Fibroblast of lung (primary cell): ENCODE data around the gene LTBP1.

Experiments used
- EZH2 ChIP-seq: IDR thresholded peaks from 2 replicates; pipeline ENCODE4 v1.5.1; 2012; ENCODE audit warnings: low read length, control low read depth, mild to moderate bottlenecking; ENCODE audit errors: missing control alignments
- TF ChIP-seq, protein P1 (sequence below), 2 donors: IDR thresholded peaks in 1 of 2; conservative IDR thresholded peaks in 1 of 2; 1 replicate in 1 of 2; 2 replicates in 1 of 2; pipeline ENCODE4 v1.5.1; 2011 to 2012; ENCODE audit warnings: low read length in 2 of 2, control low read depth in 1 of 2, inconsistent platforms in 1 of 2, low read depth in 1 of 2, mild to moderate bottlenecking in 1 of 2

DNA sequence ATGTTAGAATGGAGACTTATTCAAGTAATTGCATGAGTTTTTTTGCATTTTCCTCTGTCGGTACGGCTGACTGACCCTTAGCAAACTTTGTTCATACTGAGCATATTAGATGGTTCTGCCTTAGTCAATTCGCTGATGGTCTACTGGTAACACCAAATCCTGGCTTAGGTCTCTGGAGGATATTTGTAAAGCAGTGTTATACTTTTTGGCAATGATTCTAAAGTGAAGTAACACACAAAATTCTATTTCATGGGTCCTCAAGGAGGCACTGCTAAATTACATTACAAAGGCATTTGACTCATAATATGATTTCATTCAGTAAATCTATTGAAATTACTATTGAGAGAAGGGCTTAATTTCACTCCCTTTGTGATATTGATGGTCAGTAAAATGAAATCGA, 282.9 kb downstream of the LTBP1 start:
- TF ChIP-seq, protein P1, sequence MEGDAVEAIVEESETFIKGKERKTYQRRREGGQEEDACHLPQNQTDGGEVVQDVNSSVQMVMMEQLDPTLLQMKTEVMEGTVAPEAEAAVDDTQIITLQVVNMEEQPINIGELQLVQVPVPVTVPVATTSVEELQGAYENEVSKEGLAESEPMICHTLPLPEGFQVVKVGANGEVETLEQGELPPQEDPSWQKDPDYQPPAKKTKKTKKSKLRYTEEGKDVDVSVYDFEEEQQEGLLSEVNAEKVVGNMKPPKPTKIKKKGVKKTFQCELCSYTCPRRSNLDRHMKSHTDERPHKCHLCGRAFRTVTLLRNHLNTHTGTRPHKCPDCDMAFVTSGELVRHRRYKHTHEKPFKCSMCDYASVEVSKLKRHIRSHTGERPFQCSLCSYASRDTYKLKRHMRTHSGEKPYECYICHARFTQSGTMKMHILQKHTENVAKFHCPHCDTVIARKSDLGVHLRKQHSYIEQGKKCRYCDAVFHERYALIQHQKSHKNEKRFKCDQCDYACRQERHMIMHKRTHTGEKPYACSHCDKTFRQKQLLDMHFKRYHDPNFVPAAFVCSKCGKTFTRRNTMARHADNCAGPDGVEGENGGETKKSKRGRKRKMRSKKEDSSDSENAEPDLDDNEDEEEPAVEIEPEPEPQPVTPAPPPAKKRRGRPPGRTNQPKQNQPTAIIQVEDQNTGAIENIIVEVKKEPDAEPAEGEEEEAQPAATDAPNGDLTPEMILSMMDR (conservative IDR thresholded peaks at IDR 0.05 in 1 of 2, IDR thresholded peaks at IDR 0.05 in 1 of 2; ENCODE audit: low read depth in 1 of 2, low read length in 2 of 2) = peak in 1 of 2 donors; percentile 2
- no peak for TF ChIP-seq EZH2
